ENCODE results near the gene RAPGEF1. TPM values are rescaled to one million over a fixed set of nuclear protein-coding genes. Genes with fewer than 3 reads are reported as not detected.
A peak's percentile ranks its signal among the peaks of the same experiment; 100 is the strongest.

The RAPGEF1 gene
- total RNA-seq, 2 experiments from 2014 or later = 118 to 243 TPM

DNA sequence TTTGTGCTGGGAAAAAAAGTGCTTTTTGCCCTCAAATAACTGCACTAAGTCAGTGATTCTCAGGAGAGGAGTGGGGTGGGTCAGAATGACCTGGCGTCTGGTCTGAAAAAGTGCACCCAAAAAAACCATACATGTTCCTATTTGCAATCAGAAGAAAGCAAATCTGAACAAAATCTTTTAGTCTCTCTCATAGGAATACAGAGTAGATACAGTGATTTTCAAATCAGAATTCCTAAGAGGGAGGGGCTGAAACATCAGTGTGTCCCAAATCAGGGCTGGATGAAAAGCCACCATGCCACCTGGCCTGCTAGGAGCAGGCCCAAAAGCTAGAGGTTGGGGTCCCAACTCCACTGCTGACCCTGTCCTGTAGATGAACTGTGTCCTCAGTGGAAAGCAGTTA is 66.8 kb downstream of the RAPGEF1 start:
- no TSS peak for BruUV-seq (replicated peaks)
- Histone ChIP-seq H4K20me1 (ENCODE audit: insufficient read depth, low read length) (peaks cover 27% of the 10 kb centered on the region; the same call in 1 of the 2 replicates), H3K79me2 (ENCODE audit: insufficient read depth, low read depth, low read length) (peaks cover 97% of the 10 kb centered on the region), H3K36me3 (ENCODE audit: insufficient read depth, low read length) (peaks cover 76% of the 10 kb centered on the region), H3K4me3 (ENCODE audit: low read depth, low read length, poor library complexity, severe bottlenecking) (peak overlapping the region; percentile 76), H3K9me2 (ENCODE audit: insufficient read depth, low read length) (no peaks in the 10 kb centered on the region), H2AFZ (ENCODE audit: low read length) (no peak overlapping the region), H3K9me3 (ENCODE audit: low read length) (no peaks in the 10 kb centered on the region), H3K4me1 (ENCODE audit: insufficient read depth, low read length, poor library complexity, severe bottlenecking) (peaks cover 74% of the 10 kb centered on the region), H3K27ac (ENCODE audit: low read depth, low read length, poor library complexity, severe bottlenecking) (peak overlapping the region; percentile 98), H3K4me2 (ENCODE audit: low read length) (peak overlapping the region; percentile 100)
- no peak for DNase-seq (ENCODE audit: low spot score)
- intact Hi-C loops (cut with micrococcal nuclease; ENCODE audit: unreplicated experiment) = loop anchor here (10.0 kb wide), 2 partner anchors 278 to 398 kb away; partner anchors contain the start of genes FAM78A and PRRC2B
- no peak for TF ChIP-seq EZH2phosphoT487 (IDR thresholded peaks at IDR 0.05; ENCODE audit: borderline replicate concordance, low read depth, low read length)
- TF ChIP-seq, protein P1, sequence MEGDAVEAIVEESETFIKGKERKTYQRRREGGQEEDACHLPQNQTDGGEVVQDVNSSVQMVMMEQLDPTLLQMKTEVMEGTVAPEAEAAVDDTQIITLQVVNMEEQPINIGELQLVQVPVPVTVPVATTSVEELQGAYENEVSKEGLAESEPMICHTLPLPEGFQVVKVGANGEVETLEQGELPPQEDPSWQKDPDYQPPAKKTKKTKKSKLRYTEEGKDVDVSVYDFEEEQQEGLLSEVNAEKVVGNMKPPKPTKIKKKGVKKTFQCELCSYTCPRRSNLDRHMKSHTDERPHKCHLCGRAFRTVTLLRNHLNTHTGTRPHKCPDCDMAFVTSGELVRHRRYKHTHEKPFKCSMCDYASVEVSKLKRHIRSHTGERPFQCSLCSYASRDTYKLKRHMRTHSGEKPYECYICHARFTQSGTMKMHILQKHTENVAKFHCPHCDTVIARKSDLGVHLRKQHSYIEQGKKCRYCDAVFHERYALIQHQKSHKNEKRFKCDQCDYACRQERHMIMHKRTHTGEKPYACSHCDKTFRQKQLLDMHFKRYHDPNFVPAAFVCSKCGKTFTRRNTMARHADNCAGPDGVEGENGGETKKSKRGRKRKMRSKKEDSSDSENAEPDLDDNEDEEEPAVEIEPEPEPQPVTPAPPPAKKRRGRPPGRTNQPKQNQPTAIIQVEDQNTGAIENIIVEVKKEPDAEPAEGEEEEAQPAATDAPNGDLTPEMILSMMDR (conservative IDR thresholded peaks at IDR 0.05; ENCODE audit: low read length) = no peak
- POLR2A ChIA-PET = interaction anchor here (0.9 to 13.0 kb wide), 4 partner anchors 8 to 70 kb away, joined by 3 to 347 read pairs (median 50); no protein-coding TSS in a partner anchor
- CTCF ChIA-PET (ENCODE audit: unreplicated experiment) = no interaction called here

DNA sequence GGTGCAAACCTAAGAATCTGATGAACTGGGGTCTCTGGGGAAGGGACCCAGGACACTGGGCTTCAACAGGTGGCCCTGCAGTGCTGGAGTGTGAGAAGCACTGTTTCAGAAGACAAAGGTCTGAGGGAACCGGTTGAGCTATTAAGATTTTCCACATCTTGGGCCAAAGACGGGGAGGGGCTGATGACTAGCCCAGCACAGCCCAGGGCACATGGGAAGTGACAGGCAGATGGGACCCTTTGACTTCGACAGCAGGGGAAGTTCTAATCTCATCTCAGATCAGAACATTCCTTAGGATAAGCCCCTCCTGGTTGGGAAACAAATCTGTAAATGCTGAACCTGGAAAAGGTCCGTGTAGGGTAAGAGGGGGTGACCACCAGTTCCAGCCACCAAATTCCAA is 67.4 kb downstream of the RAPGEF1 start:
- peak overlapping the region; percentile 98 for H3K27ac ChIP-seq (ENCODE audit: low read depth, low read length, poor library complexity, severe bottlenecking)
- BruUV-seq (replicated peaks) = no TSS peak

More for the DNA sequence above, 67.4 kb downstream of the RAPGEF1 start:
- Histone ChIP-seq H3K4me3 (ENCODE audit: low read depth, low read length, poor library complexity, severe bottlenecking) (peak overlapping the region; percentile 76), H3K79me2 (ENCODE audit: insufficient read depth, low read depth, low read length) (peaks cover 99% of the 10 kb centered on the region), H3K9me2 (ENCODE audit: insufficient read depth, low read length) (no peaks in the 10 kb centered on the region), H3K9me3 (ENCODE audit: low read length) (no peaks in the 10 kb centered on the region), H2AFZ (ENCODE audit: low read length) (no peak overlapping the region), H3K4me1 (ENCODE audit: insufficient read depth, low read length, poor library complexity, severe bottlenecking) (peaks cover 74% of the 10 kb centered on the region), H3K36me3 (ENCODE audit: insufficient read depth, low read length) (peaks cover 81% of the 10 kb centered on the region), H3K4me2 (ENCODE audit: low read length) (peak overlapping the region; percentile 100), H4K20me1 (ENCODE audit: insufficient read depth, low read length) (peaks cover 31% of the 10 kb centered on the region; the same call in 1 of the 2 replicates)
- intact Hi-C loops (cut with micrococcal nuclease; ENCODE audit: unreplicated experiment) = loop anchor here (10.0 kb wide), 2 partner anchors 278 to 398 kb away; partner anchors contain the start of genes FAM78A and PRRC2B
- CTCF ChIA-PET (ENCODE audit: unreplicated experiment) = no interaction called here
- TF ChIP-seq EZH2phosphoT487 (IDR thresholded peaks at IDR 0.05; ENCODE audit: borderline replicate concordance, low read depth, low read length) = no peak
- TF ChIP-seq, protein P1 (conservative IDR thresholded peaks at IDR 0.05; ENCODE audit: low read length) = no peak
- POLR2A ChIA-PET = interaction anchor here (0.9 to 13.0 kb wide), 2 partner anchors 54 to 71 kb away, joined by 3 to 347 read pairs; no protein-coding TSS in a partner anchor
- no peak for DNase-seq (ENCODE audit: low spot score)
